ENCODE results near the gene AHNAK.
A peak's percentile ranks its signal among the peaks of the same experiment; 100 is the strongest.

The AHNAK gene

DNA sequence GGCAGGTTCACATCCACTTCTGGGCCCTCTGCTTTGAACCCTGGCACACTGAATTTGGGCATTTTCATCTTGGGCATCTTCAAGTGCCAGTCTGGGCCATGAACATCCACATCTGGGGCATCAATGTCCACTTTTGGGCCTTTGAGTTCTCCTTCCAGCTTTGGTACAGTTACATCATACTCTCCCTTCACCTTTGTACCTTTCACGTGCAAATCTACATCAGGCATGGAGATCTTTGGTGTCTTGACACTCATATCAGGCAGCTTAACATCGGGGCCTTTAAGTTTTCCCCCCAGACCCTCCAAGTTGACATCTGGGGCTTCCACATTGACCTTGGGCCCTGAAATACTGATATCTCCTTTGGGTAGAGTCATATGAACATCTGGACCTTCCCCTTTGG lies 14.5 kb downstream of the AHNAK start:
- DNase-seq, result no peak

- no peak for DNase-seq
Measured at GRCh38 chr11:62516736-62517371, 29.8 kb downstream of the AHNAK start.

DNA sequence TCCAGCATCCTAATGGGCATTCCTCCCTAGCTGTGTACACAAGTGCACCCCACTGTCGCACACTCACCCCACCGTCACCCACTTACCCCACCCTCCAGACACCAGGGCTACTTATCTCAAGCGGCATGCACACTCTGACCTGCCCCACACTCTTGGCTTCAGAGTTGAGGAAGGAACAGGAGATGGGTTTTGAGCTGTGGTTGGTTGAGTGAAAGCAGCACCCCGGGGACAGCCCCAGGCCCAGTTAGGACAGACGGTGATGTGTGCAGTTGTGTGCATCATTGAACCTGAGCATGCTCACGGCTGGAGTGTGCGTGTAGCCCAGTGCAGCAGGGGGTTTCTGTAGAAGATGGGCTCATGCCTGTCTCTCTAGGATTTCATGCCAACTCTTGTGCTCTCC lies 32.5 kb downstream of the AHNAK start:
- DNase-seq, result no peak

GRCh38 chr11:62513626-62514025 lies 33.0 kb downstream of the AHNAK start:
- no peak for DNase-seq

GRCh38 chr11:62512961-62513360 lies 33.6 kb downstream of the AHNAK start:
- no peak for DNase-seq

GRCh38 chr11:62508336-62509058 lies 38.1 kb downstream of the AHNAK start:
- DNase-seq, result no peak

- DNase-seq, result no peak
Measured at GRCh38 chr11:62507125-62507422, 39.5 kb downstream of the AHNAK start.

- DNase-seq, result no peak
Measured at GRCh38 chr11:62506413-62507124, 40.0 kb downstream of the AHNAK start.

GRCh38 chr11:62505440-62506091 lies 41.0 kb downstream of the AHNAK start:
- no peak for DNase-seq

- DNase-seq, result no peak
Measured at GRCh38 chr11:62505059-62505439, 41.6 kb downstream of the AHNAK start.

- no peak for DNase-seq
Measured at GRCh38 chr11:62504158-62504973, 42.2 kb downstream of the AHNAK start.

DNA sequence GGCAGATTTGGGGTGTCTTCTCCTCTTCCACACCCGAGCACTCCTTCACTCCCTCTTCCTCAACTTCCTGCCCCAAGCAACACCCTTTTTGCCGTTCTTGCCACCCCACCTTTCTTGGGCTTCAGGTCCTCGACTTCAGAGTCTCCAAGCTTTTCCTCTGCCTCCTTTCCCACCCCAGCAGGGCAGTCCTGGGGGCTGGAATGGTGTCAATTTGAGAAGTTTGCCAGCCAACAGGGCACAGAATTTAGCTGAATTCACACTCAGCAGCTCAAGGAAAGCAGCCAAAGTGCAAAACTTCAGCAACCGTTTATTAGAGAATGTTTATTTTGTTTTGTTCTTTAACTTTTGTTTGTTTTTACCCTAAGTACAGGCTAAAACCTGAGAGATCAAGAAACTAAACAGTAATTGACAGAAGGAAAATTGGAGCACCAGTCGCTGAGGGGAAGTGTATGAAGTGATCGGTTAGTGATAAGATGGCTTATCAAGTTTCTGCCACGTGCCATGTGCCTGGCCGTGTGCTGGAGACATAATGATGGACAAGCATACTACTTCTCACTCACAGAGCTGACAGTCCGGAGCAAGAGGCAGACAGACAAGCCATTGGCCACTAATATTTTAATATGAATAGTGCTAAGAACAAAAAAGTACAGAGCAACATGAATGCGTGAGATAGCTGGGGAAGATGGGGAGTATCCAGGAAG lies 44.4 kb downstream of the AHNAK start:
- no peak for DNase-seq

- no peak for DNase-seq
Measured at GRCh38 chr11:62501432-62501891, 45.1 kb downstream of the AHNAK start.

- DNase-seq, result no peak
Measured at GRCh38 chr11:62500650-62501030, 46.0 kb downstream of the AHNAK start.

GRCh38 chr11:62499944-62500649 lies 46.5 kb downstream of the AHNAK start:
- no peak for DNase-seq

DNA sequence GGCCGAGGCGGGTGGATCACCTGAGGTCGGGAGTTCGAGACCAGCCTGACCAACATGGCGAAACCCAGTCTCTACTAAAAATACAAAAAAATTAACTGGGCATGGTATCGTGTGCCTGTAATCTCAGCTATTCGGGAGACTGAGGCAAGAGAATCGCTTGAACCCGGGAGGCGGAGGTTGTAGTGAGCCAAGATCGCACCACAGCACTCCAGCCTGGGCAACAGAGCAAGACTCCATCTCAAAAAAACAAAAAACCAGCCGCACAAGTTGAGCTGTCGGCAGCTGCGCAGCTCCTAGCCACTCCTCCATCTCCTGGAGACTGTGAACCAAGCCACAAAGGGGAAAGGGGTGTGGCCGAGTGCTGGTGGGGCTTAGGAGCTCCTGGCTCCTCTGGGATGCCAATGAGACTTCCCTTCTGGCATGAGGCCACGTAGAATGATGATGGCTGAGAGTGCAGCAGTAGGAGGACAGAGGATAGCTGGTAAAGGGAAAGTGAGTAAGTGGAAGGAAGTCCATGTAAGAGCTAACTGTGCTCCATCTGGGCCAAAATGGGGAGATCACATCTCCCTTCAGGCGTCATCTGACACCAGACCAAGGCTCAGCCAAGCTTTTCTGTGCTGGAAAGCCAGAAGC lies 47.2 kb downstream of the AHNAK start:
- DNase-seq, result peak in 1 of 2 experiments; percentile 16

DNA sequence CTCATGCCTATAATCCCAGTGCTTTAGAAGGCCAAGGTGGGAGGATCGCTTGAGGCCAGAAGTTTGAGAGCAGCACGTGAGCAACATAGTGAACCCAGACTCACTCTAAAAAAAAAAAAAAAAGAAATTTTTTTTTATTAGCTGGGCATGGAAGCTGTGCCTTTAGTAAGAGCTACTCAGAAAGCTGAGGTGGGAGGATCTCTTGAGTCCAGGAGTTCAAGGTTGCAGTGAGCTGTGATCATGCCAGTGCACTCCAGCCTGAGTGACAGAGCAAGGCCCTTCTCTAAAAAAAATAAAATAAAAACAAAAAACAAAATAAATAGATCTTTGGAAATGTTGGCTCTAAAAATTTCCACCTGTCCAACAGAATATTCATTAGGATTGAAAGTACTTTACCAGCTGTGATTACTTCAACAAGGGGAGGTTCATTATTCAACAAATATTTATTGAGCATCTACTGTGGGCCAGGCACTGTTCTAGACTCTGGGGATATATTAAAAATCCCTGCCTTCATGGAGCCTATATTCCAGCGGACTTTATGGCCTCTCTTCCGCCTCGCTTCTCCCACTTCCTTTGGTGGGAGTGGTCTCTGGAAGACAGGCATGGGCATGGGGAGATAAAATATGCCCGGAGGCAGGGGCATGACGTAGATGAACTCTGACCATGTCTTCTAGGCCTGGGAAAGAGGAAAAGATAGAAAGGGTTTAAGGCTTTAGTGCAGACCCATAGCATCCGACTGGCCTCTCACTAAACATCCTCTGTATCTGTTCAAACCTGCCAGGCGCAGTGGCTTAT lies 47.9 kb downstream of the AHNAK start:
- DNase-seq, result no peak

DNA sequence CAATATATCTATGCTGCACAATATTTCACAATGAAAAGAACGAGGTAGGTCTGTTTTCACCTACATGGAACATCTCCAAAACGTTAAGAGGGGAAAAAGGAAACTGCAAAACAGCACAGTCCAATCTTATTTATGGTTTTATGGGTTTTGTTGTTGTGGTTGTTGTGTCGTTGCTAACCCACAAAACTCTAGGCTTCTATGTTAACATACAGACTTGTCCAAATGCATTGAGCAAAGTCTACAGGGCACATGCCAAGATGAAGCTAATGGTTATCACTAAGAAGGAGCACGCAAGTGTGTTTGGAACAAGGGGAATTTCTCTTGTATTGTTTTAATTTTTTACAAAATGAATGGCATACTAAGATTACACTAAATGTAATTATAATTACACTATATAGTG lies 48.6 kb downstream of the AHNAK start:
- DNase-seq, result no peak

DNA sequence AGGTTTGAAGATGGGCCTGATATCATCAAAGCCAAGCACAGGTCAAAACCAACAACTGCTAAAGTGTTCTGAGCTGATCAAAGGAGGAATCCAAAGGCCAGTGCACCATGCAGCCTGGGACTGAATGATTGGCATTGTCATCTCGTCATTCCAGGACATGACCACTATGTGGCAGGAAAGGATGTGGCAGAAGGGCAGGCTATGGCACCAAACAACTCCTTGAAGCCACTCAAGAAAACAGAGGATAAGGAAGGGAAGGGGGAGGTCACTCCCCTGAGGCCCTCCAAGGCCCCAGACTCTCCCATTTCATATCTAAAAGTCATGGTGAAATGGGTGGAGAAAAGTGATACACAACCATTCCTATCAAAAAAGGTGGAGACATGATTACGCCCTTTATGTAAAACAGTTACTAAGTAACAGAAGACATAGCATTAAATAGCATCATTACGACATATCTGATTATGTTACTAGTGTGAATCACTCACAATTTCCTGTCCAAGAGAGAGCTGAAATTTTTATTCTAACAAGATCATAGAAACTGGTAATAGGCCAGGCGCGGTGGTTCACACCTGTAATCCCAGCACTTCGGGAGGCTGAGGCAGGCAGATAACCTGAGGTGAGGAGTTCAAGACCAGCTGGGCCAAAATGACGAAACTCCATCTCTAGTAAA lies 49.3 kb downstream of the AHNAK start:
- peak; percentile 88 to 96 for DNase-seq

GRCh38 chr11:62496676-62497075 lies 49.9 kb downstream of the AHNAK start:
- no peak for DNase-seq
